Activated T-cell treated with anti-CD3 and anti-CD28 coated beads, Interleukin-2, amount 50 U/mL, for 4 hours (primary cell): ENCODE data around the gene NLRC3. TPM values are rescaled to one million over a fixed set of nuclear protein-coding genes. Genes with fewer than 3 reads are reported as not detected.

Experiments
- total RNA-seq, 3 donors: library from RNA; stranded (reverse); gene quantifications; one replicate each; pipeline ENCODE4 v1.2.1, GENCODE V29; 2021

NLRC3 gene
- total RNA-seq, 3 donors from 2014 or later, result 7.8 to 8.3 (median 7.9) TPM

Other genes with a start within 250 kb of the NLRC3 start
- not detected for gene OR2C1, start 221.5 kb downstream of the NLRC3 start, total RNA-seq
- gene ZSCAN32, start 176.4 kb downstream of the NLRC3 start, total RNA-seq, result 10 to 100 TPM; 12.7 to 13.2 (median 12.7) TPM
- 1 to 10 TPM; 8.9 to 10.0 (median 9.2) TPM for gene ZNF174, start 176.2 kb downstream of the NLRC3 start, total RNA-seq
- gene ZNF597, start 133.9 kb downstream of the NLRC3 start, total RNA-seq, result 1 to 10 TPM; 1.2 to 1.5 (median 1.3) TPM
- gene NAA60, start 133.7 kb downstream of the NLRC3 start, total RNA-seq, result 10 to 100 TPM; 27.3 to 29.3 (median 27.8) TPM
- not detected for gene C16orf90, start 81.9 kb downstream of the NLRC3 start, total RNA-seq
- gene CLUAP1, start 76.4 kb downstream of the NLRC3 start, total RNA-seq, result 10 to 100 TPM; 12.0 to 15.0 (median 14.8) TPM
- 1 to 10 TPM; 7.6 to 9.1 (median 8.6) TPM for gene SLX4, start 34.2 kb upstream of the NLRC3 start, total RNA-seq
- gene DNASE1, start 77.3 kb upstream of the NLRC3 start, total RNA-seq, result 1 to 10 TPM; 3.7 to 4.2 (median 3.9) TPM
- 100 to 1,000 TPM; 429 to 526 (median 435) TPM for gene TRAP1, start 140.1 kb upstream of the NLRC3 start, total RNA-seq